GM18867 (cell line): ENCODE results near the gene MRPS2.
"Not testable (repeated sequence)": the region's sequence is repeated elsewhere in the genome, so short reads cannot be mapped to it uniquely, and the experiment has no call there.

ENCODE experiments used
- ATAC-seq: cut with Tn5 transposase; IDR thresholded peaks from one replicate; pipeline ENCODE4 v1.9.1; 2021; ENCODE audit warnings: mild to moderate bottlenecking, moderate library complexity; ENCODE audit not compliant: unreplicated experiment

The MRPS2 gene

GRCh38 chr9:135513351-135513846, 12.9 kb downstream of the MRPS2 start:
- no peak for ATAC-seq

GRCh38 chr9:135513906-135514305, 13.4 kb downstream of the MRPS2 start:
- ATAC-seq: not testable (repeated sequence)

- no peak for ATAC-seq
Measured at GRCh38 chr9:135514342-135515082, 14.0 kb downstream of the MRPS2 start.

GRCh38 chr9:135515083-135515951, 14.8 kb downstream of the MRPS2 start:
- ATAC-seq: no peak

- no peak for ATAC-seq
Measured at GRCh38 chr9:135516132-135516860, 15.8 kb downstream of the MRPS2 start.

GRCh38 chr9:135517407-135517822, 16.9 kb downstream of the MRPS2 start:
- ATAC-seq: no peak

- no peak for ATAC-seq
Measured at GRCh38 chr9:135519179-135519971, 18.9 kb downstream of the MRPS2 start.

GRCh38 chr9:135520916-135521607, 20.6 kb downstream of the MRPS2 start, which contains the start of gene LCN1:
Gene LCN1, plus strand, starts transcription at chr9:135521440. Its CDS starts 58 bp downstream, at chr9:135521498.
- ATAC-seq: no peak

- no peak for ATAC-seq
Measured at GRCh38 chr9:135521608-135522095, 21.2 kb downstream of the MRPS2 start.

GRCh38 chr9:135522137-135522877, 21.8 kb downstream of the MRPS2 start:
- no peak for ATAC-seq

GRCh38 chr9:135522931-135523330, 22.4 kb downstream of the MRPS2 start:
- ATAC-seq: no peak

- ATAC-seq: no peak
Measured at GRCh38 chr9:135523521-135524129, 23.1 kb downstream of the MRPS2 start.

- ATAC-seq: no peak
Measured at GRCh38 chr9:135524130-135524861, 23.8 kb downstream of the MRPS2 start.

- ATAC-seq: no peak
Measured at GRCh38 chr9:135525241-135526088, 25.0 kb downstream of the MRPS2 start.

- no peak for ATAC-seq
Measured at GRCh38 chr9:135526089-135526729, 25.7 kb downstream of the MRPS2 start.
